H1 (cell line): Measurements from ENCODE around the gene MYL5. TPM values are rescaled to one million over a fixed set of nuclear protein-coding genes. Genes with fewer than 3 reads are reported as not detected.

ENCODE experiments used
- CTBP2 ChIP-seq: IDR thresholded peaks from 2 replicates; pipeline ENCODE4 v1.7.0; 2011; ENCODE audit warnings: borderline replicate concordance, mild to moderate bottlenecking, moderate library complexity, mixed read lengths, low read length; ENCODE audit not compliant: insufficient read depth, insufficient read length
- HDAC2 ChIP-seq, 2 experiments: fragments of 300-600 bp in 1 of 2; sonication (generic) in 1 of 2; IDR thresholded peaks; 2 replicates each; pipeline ENCODE4 v1.6.1; 2011 to 2012; ENCODE audit warnings: low read depth in 2 of 2, low read length in 2 of 2, mild to moderate bottlenecking in 2 of 2, moderate library complexity in 2 of 2, borderline replicate concordance in 1 of 2, inconsistent platforms in 1 of 2
- JUN ChIP-seq: IDR thresholded peaks from 2 replicates; pipeline ENCODE4 v1.6.1; 2011; ENCODE audit warnings: low read depth, mild to moderate bottlenecking, improper control_type of control experiment, low read length
- JUND ChIP-seq: IDR thresholded peaks from 2 replicates; pipeline ENCODE4 v1.6.1; 2011; ENCODE audit warnings: mild to moderate bottlenecking, improper control_type of control experiment, low read length
- KDM4A ChIP-seq: IDR thresholded peaks from one replicate; pipeline ENCODE4 v1.7.1; 2012; ENCODE audit warnings: low read depth, mild to moderate bottlenecking, moderate library complexity, low read length, inconsistent platforms; ENCODE audit not compliant: severe bottlenecking
- TAF7 ChIP-seq: optimal IDR thresholded peaks from 2 replicates; pipeline ENCODE3; 2011; ENCODE audit warnings: low read depth, mild to moderate bottlenecking, inconsistent platforms, low read length, moderate library complexity, borderline replicate concordance
- polyA plus RNA-seq, 7 experiments: library from polyadenylated mRNA; depleted of rRNA in 3 of 7; stranded (reverse) in 5 of 7; unstranded in 2 of 7; fragments of >200 nt in 5 of 7; fragments of 200-250 nt in 2 of 7; gene quantifications; 1 replicate in 5 of 7; 2 replicates in 1 of 7; 4 replicates in 1 of 7; pipeline versions ENCODE4 v1.2.1 to v1.2.3, GENCODE V29; 2011 to 2013; ENCODE audit warnings: missing spikeins in 2 of 7, mixed read lengths in 2 of 7
- total RNA-seq: library from RNA; stranded (reverse); fragmentation: NEBNext Ultra II Directional; extraction: Animal tissue kit (Norgen Biotek cat#: 25700); gene quantifications from 2 replicates; pipeline ENCODE4 v1.2.1, GENCODE V29; 2021
- TF ChIP-seq, protein P1 (sequence below), 3 experiments: IDR thresholded peaks; 1 replicate in 2 of 3; 2 replicates in 1 of 3; pipeline versions ENCODE4 v1.5.1 to v1.6.1; 2011; ENCODE audit warnings: low read length in 3 of 3, mild to moderate bottlenecking in 3 of 3, inconsistent platforms in 2 of 3, low read depth in 1 of 3, moderate library complexity in 1 of 3; ENCODE audit not compliant: insufficient read depth in 1 of 3; ENCODE audit errors: control extremely low read depth in 1 of 3
- TF ChIP-seq, protein P2 (sequence below): IDR thresholded peaks from 2 replicates; pipeline ENCODE4 v1.6.1; 2012; ENCODE audit warnings: inconsistent platforms

MYL5 gene
- total and polyA plus RNA-seq, 2 of the 8 experiments (the other 6 are each of a cell fraction or from before 2014, with no cell fraction given): 5.7 to 6.8 TPM

DNA sequence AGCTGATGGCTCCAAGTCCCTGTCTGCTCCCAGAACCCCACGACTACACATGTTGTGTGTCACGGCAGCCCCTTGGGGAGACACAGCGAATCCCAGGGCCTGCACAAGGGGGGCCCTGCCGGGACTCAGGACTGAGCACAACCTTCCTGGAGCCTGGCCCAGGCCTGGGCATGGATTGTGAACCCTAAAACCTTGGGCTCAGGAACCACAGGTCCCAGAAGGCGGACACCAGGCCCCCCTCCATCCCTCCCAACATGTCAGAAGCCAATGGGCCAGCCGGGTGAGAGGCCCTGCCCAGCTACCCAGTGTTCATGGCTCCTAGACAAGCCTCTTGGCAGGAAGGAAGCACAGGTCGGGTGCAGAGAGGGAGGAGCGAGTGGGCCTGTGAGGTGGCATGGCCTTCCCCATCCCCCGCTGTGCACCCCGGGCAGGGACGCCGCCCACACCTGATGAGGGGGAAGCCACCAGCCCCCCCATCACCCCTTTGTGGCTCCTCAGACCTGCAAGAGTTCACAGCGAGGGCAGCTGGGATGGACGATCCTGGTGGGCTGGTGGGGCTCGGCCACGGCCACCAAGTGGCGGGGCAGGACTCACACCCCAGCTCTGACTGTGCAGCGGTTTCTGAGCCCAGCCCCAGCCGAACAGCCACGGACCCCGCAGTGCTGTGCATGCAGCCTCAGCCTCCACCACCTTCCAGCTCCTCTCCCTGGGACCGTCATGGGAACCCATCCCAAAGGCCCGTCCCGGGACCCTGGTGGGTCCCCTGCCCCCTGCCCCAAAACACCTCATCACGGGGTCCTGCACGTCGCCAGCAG, 45.3 kb upstream of the MYL5 start (continued):
- TF ChIP-seq, protein P1, sequence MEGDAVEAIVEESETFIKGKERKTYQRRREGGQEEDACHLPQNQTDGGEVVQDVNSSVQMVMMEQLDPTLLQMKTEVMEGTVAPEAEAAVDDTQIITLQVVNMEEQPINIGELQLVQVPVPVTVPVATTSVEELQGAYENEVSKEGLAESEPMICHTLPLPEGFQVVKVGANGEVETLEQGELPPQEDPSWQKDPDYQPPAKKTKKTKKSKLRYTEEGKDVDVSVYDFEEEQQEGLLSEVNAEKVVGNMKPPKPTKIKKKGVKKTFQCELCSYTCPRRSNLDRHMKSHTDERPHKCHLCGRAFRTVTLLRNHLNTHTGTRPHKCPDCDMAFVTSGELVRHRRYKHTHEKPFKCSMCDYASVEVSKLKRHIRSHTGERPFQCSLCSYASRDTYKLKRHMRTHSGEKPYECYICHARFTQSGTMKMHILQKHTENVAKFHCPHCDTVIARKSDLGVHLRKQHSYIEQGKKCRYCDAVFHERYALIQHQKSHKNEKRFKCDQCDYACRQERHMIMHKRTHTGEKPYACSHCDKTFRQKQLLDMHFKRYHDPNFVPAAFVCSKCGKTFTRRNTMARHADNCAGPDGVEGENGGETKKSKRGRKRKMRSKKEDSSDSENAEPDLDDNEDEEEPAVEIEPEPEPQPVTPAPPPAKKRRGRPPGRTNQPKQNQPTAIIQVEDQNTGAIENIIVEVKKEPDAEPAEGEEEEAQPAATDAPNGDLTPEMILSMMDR (IDR thresholded peaks at IDR 0.05; ENCODE audit: control extremely low read depth in 1 of 3, insufficient read depth in 1 of 3, low read depth in 1 of 3, low read length in 3 of 3): no peak
- no peak for TF ChIP-seq HDAC2 (IDR thresholded peaks at IDR 0.05; ENCODE audit: borderline replicate concordance in 1 of 2, low read depth in 2 of 2, low read length in 2 of 2)
- TF ChIP-seq TAF7: no peak
- no peak for TF ChIP-seq KDM4A
- no peak for TF ChIP-seq JUN
- TF ChIP-seq, protein P2, sequence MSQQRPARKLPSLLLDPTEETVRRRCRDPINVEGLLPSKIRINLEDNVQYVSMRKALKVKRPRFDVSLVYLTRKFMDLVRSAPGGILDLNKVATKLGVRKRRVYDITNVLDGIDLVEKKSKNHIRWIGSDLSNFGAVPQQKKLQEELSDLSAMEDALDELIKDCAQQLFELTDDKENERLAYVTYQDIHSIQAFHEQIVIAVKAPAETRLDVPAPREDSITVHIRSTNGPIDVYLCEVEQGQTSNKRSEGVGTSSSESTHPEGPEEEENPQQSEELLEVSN: no peak
- no peak for TF ChIP-seq JUND
- TF ChIP-seq CTBP2: no peak
- TF ChIP-seq, all 59 proteins: peak for 0
